HUES6 (cell line): ENCODE measurements around the gene CCDC61.

Experiments used
- H3K27ac ChIP-seq: 2 replicates; pipeline ENCODE4 v1.7.0; 2013; ENCODE audit warnings: low read depth, mild to moderate bottlenecking, low read length, inconsistent platforms
- H3K27me3 ChIP-seq: 2 replicates; pipeline ENCODE4 v1.6.1; 2013; ENCODE audit warnings: low read length; ENCODE audit not compliant: control insufficient read depth, insufficient read depth
- H3K36me3 ChIP-seq: 2 replicates; pipeline ENCODE4 v1.6.1; 2013; ENCODE audit warnings: low read length; ENCODE audit not compliant: control insufficient read depth, insufficient read depth
- H3K4me1 ChIP-seq: 2 replicates; pipeline ENCODE4 v1.6.1; 2013; ENCODE audit warnings: low read length; ENCODE audit not compliant: control insufficient read depth, insufficient read depth
- H3K4me3 ChIP-seq: 2 replicates; pipeline ENCODE4 v1.5.1; 2013; ENCODE audit warnings: low read depth, low read length
- H3K9ac ChIP-seq: one replicate; pipeline ENCODE4 v1.6.1; 2013; ENCODE audit warnings: mild to moderate bottlenecking, low read length
- H3K9me3 ChIP-seq: 2 replicates; pipeline ENCODE4 v1.6.1; 2013; ENCODE audit warnings: low read depth, low read length; ENCODE audit not compliant: control insufficient read depth, insufficient read depth

CCDC61 gene

DNA sequence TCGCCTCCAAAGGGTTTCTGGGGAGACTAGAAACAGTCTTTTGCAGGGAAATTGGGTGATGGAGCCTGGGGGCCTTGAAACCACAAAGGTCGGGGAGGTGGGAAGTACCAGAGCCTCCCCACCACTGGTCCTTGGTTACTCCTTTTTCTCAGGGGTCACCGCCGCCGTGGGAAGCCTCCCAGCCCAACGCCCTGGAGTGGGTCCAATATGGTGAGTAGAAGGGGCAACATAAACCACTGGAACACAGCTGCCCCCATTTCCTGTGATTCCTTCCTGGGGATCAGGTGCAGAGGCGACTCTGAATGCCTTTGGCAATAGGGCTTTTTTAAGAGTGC, 21.8 kb downstream of the CCDC61 start:
- Histone ChIP-seq H3K27me3 (peaks cover 32% of the 10 kb centered on the region), H3K4me3 (no peak overlapping the region), H3K27ac (no peak overlapping the region)

DNA sequence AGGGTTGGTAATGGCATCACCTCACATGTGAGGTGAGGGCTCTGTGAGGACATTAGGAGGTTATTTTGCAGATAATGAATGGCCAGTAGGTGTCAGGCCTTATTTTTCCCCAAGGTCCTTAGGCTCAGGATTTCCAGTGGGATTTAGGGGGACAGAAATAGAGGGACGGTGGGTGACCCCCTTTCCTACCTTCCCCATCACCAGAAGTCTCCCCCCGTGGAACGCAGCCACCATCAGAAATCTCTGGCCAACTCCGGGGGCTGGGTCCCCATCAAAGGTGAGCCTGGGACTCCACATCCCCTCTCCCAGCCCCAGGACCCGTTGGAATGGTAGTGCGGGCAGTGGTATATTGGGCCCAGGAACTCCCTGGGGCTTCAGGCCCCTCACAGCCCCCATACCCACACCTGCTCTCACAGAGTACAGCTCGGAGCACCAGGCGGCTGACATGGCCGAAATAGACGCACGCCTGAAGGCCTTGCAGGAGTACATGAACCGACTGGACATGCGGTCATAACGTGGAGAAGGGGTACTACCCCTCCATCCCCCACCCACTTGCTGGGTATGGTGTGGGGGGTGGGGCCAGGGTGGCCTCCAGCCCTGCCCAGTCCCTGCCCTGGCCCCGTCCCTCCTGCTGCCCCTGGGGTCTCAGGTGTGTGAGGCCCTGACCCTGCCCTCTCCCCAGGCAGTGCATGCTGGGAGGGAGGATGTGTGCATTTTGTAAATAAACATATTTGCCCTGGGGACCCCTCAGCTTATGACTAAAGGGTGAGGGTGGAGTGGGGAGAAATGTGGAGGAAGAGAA, 22.8 kb downstream of the CCDC61 start:
- 0 out of 2 replicates have a peak, but pooled peaks cover 6% of the 10 kb centered on the region for H3K36me3 ChIP-seq
- no peak overlapping the region for H3K9ac ChIP-seq
- peaks cover 32% of the 10 kb centered on the region for H3K27me3 ChIP-seq

More for the DNA sequence above, 21.8 kb downstream of the CCDC61 start:
- Histone ChIP-seq H3K9me3 (no peaks in the 10 kb centered on the region), H3K4me1 (peaks cover 20% of the 10 kb centered on the region), H3K9ac (no peak overlapping the region), H3K36me3 (0 out of 2 replicates have a peak, but pooled peaks cover 6% of the 10 kb centered on the region)

DNA sequence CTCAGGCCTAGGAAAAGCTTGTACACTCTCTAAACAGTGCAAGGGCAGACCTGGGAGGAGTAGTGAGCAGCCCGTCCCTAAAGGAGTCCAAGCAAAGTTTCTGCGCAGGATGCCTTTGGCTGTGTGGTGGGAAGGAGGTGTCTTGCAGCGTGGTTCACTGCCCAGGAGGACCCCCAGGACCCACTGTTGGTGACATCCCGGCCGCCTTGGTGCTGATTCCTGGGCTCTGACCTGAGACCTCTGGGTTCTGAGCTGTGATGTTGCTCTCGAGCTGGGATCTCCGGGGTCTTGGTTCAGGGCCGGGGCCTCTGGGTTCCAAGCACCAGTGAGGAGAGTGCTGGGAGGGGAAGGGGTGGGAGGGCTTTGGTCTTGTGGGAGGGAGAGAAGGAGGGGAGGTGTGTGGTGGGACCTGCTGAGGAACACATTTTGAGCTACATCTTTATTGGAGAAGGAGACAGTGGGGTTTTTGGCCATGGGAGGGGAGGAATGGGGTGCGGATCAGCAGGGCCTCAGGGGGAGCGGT, 23.5 kb downstream of the CCDC61 start:
- Histone ChIP-seq H3K4me3 (no peak overlapping the region), H3K27me3 (peaks cover 27% of the 10 kb centered on the region), H3K27ac (no peak overlapping the region)

More for the DNA sequence above, 22.8 kb downstream of the CCDC61 start:
- Histone ChIP-seq H3K4me1 (peaks cover 27% of the 10 kb centered on the region), H3K4me3 (no peak overlapping the region), H3K9me3 (no peaks in the 10 kb centered on the region), H3K27ac (no peak overlapping the region)

DNA sequence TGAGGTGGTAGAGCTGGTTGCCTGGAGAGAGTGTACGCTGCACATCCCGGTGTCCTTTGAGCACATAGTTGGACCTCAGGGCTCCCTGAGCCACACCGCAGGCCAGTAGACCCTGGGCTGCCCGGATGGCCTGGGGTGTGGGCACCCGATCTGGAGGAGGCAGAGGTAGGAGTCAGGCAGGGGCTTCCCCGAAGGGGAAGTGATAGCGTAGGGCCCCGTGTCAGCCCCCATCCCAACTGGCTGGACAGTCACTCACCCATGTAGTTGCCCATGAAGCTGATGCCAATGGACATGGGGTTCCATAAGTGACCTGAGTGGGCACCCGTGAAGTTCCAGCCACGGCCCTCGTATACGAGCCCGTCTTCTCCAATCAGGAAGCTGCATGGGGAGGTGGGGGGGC, 24.0 kb downstream of the CCDC61 start:
- Histone ChIP-seq H3K27me3 (peaks cover 23% of the 10 kb centered on the region), H3K4me3 (no peak overlapping the region), H3K9me3 (no peaks in the 10 kb centered on the region), H3K9ac (no peak overlapping the region), H3K4me1 (peaks cover 27% of the 10 kb centered on the region), H3K27ac (no peak overlapping the region), H3K36me3 (0 out of 2 replicates have a peak, but pooled peaks cover 6% of the 10 kb centered on the region)

More for the DNA sequence above, 23.5 kb downstream of the CCDC61 start:
- Histone ChIP-seq H3K4me1 (peaks cover 27% of the 10 kb centered on the region), H3K9ac (no peak overlapping the region), H3K36me3 (0 out of 2 replicates have a peak, but pooled peaks cover 6% of the 10 kb centered on the region), H3K9me3 (no peaks in the 10 kb centered on the region)

DNA sequence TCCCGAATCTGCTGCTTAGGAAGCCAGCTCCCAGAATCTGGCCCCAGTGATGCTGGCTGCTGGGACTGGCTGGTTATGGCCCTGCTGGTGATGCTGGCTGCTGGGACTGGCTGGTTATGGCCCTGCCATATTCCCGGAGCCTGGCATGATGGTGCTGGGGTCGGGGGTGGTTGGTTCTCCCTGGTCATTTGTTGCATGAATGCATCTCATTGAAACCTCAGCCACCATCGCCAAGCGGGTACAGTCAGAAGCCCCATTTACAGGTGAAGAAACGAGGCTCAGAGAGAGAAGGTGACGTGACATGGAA, 25.5 kb downstream of the CCDC61 start:
- peaks cover 9% of the 10 kb centered on the region for H3K27me3 ChIP-seq
- no peak overlapping the region for H3K27ac ChIP-seq
- no peak overlapping the region for H3K4me3 ChIP-seq
- H3K9ac ChIP-seq = no peak overlapping the region
- 0 out of 2 replicates have a peak, but pooled peaks cover 6% of the 10 kb centered on the region for H3K36me3 ChIP-seq
- H3K4me1 ChIP-seq = peaks cover 18% of the 10 kb centered on the region
- H3K9me3 ChIP-seq = no peaks in the 10 kb centered on the region

DNA sequence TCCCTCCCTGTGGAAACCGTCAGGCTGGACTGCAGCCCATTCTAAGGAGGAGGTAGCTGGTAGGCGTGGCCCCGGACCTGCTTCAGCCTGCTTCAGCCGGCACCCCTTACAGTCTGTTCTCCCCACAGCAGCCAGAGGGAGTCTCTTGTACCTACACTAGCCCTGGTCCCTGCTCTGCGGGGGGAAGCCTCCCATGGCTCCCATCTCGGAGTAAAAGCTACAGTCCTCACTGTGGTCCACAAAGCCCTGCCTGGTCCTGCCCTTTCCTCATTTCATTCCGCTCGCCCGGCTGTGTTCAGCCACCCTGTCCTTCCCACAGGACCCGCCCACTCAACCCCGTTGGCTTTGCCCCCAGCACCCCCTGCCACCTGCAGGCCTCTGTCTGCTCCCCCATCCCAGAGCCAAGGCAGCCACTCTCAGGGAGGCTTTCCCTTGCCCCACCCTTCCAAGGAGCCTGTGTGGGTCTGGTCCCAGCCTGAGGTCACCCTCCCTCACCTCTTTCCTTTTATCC, 26.3 kb downstream of the CCDC61 start:
- Histone ChIP-seq H3K9me3 (no peaks in the 10 kb centered on the region), H3K4me3 (no peak overlapping the region), H3K27ac (no peak overlapping the region), H3K36me3 (0 out of 2 replicates have a peak, but pooled peaks cover 6% of the 10 kb centered on the region), H3K9ac (no peak overlapping the region), H3K27me3 (peaks cover under 1% of the 10 kb centered on the region), H3K4me1 (peaks cover 13% of the 10 kb centered on the region)

DNA sequence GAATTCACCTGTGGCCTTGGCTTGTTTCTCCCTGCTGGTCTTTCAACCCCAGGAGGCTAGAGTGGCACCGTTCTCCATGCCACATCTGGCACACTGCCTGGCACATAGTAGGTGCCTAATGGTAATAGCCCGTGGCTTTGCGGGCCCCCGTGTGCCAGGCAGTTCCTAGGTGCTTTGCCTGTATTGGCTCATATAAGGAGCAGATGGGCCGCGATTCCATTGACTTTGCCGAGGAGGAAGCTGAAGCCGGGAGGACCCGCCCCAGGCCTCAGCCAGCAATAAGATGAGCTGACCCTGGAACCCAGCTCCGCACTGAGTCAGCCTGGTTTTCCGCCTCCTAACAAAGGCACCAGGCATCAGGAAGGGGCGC, 26.8 kb downstream of the CCDC61 start:
- Histone ChIP-seq H3K9me3 (no peaks in the 10 kb centered on the region), H3K9ac (no peak overlapping the region), H3K4me3 (no peak overlapping the region), H3K27ac (no peak overlapping the region), H3K4me1 (peaks cover 12% of the 10 kb centered on the region), H3K27me3 (no peaks in the 10 kb centered on the region), H3K36me3 (0 out of 2 replicates have a peak, but pooled peaks cover 6% of the 10 kb centered on the region)

DNA sequence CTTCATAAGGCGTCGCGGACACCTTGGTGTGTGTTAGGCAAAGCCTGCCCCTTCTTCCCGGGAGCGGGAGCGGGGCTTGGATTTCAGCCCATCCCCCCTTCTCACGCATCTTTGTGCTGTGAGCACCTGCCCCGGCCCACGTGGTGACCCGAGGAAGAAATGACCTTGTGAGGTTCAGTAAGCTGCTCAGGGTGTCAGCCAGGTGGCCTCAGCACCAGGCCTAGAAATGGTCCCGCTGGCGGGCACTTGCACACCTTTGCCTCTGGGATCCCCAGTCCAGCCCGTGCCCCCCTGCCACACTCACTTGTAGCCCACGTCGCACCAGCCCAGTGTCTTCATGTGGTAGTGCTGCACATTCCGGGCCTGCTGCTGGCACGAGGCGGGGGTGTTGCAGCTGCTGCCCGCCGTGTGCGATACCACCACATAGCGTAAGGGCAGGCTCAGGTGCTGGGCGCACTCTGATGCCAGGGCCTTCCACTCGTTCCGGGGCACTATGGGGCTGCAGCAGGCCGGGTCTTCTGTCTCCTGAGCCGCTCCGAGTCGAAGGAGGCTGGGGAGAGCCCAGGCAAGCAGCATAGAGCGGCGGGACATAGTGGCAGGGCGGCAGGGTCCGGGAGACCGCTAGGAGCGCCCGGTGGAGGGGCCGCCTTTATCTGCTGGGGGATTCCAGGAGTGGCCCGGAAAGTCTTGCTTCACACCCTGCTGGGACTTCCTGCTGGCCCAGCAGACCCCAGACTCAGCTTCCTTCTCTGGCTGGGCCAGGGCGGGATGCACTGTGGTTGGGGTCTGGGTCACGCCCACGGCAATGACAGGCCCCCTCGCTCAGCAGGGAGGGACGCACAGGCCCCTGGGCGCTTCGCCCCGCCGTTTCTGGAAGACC, 27.4 kb downstream of the CCDC61 start, which contains the start of gene PGLYRP1:
Gene PGLYRP1, minus strand, starts transcription at position 623 of the 880 bp plus-strand sequence. Its CDS starts 32 bp downstream, at position 591.
- Histone ChIP-seq H3K27ac (no peak within 1 kb of the TSS), H3K27me3 (no peaks in the 10 kb centered on the region), H3K9ac (no peak within 1 kb of the TSS)

DNA sequence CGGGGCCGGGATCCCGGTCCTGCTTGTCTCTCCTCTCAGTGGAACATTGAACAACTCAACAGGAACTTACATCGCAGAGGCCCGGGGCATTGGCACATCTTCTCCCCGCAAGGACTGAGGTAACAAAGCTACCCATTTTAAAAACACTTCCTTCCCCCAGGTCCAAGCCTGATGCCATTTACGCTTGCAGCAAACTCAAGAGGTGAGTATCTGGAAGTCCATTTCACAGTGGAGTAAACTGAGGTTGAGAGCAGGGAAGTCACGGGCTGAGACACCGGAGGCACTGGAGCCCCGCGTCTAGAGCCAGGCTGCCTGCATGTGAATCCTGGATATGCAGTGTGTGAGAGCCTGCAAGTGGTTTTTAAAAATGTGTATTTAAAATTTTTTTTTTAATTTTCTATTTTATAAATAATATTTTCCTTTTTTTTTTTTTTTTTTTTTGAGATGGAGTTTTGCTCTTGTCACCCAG, 28.1 kb downstream of the CCDC61 start:
- no peaks in the 10 kb centered on the region for H3K9me3 ChIP-seq
- H3K36me3 ChIP-seq = 0 out of 2 replicates have a peak, but pooled peaks cover 2% of the 10 kb centered on the region
- H3K27me3 ChIP-seq = no peaks in the 10 kb centered on the region
- no peak overlapping the region for H3K9ac ChIP-seq
- peaks cover 10% of the 10 kb centered on the region for H3K4me1 ChIP-seq
- H3K4me3 ChIP-seq = no peak overlapping the region
- H3K27ac ChIP-seq = no peak overlapping the region

More for the DNA sequence above, 27.4 kb downstream of the CCDC61 start, which contains the start of gene PGLYRP1:
- Histone ChIP-seq H3K4me3 (no peak within 1 kb of the TSS), H3K9me3 (no peaks in the 10 kb centered on the region), H3K36me3 (0 out of 2 replicates have a peak, but pooled peaks cover 6% of the 10 kb centered on the region), H3K4me1 (peaks cover 10% of the 10 kb centered on the region)

DNA sequence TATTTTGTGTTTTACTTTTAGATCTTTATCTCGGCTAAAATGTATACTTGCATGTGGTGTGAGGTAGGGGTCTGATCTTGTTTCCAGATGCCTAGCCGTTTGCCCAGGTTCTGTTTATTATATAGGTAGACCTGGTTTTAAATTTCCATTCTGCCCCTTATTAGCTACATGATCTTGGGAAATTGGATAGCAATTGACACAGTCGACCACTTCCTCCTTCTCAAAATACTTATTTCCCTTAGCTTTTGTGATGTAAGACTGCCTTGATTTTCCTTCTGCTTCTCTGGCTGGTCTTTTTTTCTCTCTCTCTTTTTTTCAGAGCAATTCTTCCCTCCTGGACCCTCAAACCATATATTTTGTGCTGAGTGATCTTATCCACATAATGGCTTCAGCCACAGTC, 30.6 kb downstream of the CCDC61 start:
- no peak overlapping the region for H3K9ac ChIP-seq
- H3K27ac ChIP-seq = no peak overlapping the region
- peaks cover 2% of the 10 kb centered on the region; the same call in 1 of the 2 replicates for H3K36me3 ChIP-seq
- peaks cover 10% of the 10 kb centered on the region for H3K4me1 ChIP-seq
- H3K9me3 ChIP-seq = no peaks in the 10 kb centered on the region
- H3K27me3 ChIP-seq = no peaks in the 10 kb centered on the region
- no peak overlapping the region for H3K4me3 ChIP-seq
